ENCODE results near the gene ZNF133.

DNA sequence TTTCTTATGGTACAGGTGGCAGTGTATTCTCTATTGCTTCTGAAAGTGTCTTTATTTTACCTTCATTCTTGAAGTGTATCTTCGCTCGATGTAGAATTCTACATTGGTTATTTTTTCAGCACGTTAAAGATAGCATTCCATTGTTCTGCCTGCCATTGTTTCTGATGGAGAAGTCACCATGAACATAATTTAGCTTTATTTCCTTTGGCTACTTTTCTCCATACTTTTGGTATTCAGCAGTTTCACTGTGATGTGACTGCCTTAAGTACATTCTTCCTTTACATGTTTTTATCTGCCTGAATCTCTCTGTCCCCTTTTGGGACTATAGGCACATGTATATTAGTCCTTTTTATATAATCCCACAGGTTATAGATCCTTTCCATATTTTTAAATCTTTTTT, 19.0 kb downstream of the ZNF133 start:
- TF ChIP-seq RFX5 (IDR thresholded peaks at IDR 0.05; ENCODE audit: low read depth, low read length) (no peak), MAFK (conservative IDR thresholded peaks at IDR 0.05 in 1 of 2, IDR thresholded peaks at IDR 0.05 in 1 of 2; ENCODE audit: low read length in 2 of 2) (no peak), AKAP8 (CRISPR knock-in tag; IDR thresholded peaks at IDR 0.05) (no peak), ATF6 (CRISPR knock-in tag; conservative IDR thresholded peaks at IDR 0.05) (no peak), PATZ1 (CRISPR knock-in tag; IDR thresholded peaks at IDR 0.05) (no peak), SP1 (IDR thresholded peaks at IDR 0.05) (no peak), SP1 (CRISPR knock-in tag; IDR thresholded peaks at IDR 0.05) (no peak), ZSCAN9 (CRISPR knock-in tag; IDR thresholded peaks at IDR 0.05; ENCODE audit: borderline replicate concordance) (no peak), HMG20A (CRISPR knock-in tag; IDR thresholded peaks at IDR 0.05; ENCODE audit: borderline replicate concordance) (no peak)
